Measurements from ENCODE around the gene PCOLCE2.
A peak's percentile ranks its signal among the peaks of the same experiment; 100 is the strongest.

The PCOLCE2 gene

DNA sequence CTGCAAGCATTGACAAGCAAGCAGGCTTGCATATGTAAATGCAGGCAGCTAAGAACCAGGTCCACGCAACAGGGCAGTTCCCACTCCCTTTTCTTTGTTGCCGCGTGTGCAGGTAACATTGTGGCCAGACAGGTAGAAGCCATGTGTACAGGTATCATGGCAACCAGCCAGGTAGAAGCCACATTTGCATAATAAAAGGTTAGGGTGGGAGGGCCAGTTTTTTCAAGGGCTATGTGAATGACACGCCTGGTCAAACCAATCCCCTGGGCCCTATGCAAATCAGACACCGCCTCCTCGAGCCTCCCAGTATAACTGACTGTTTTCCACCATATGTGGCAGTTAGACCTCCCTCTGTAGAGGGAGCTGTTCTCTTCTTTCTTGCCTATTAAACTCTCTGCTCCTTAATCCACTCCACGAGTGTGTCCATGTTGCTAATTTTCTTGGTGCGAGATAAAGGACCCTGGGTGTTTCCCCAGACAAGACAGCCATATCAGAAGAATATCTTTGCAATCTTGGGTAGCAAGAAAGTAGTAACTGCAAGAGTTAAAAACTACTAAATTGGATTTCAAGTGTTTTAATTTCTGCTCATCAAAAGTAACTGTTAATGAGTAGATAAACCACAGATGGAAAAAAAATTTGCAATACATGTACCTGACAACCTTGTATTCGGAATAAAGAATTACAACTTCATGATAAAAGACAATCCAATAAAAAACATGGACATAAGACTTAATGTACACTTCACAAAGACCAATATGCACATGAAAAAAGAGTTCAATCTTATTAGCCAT lies 21.8 kb downstream of the PCOLCE2 start:
- no peak for DNase-seq (ENCODE audit: low spot score)

DNA sequence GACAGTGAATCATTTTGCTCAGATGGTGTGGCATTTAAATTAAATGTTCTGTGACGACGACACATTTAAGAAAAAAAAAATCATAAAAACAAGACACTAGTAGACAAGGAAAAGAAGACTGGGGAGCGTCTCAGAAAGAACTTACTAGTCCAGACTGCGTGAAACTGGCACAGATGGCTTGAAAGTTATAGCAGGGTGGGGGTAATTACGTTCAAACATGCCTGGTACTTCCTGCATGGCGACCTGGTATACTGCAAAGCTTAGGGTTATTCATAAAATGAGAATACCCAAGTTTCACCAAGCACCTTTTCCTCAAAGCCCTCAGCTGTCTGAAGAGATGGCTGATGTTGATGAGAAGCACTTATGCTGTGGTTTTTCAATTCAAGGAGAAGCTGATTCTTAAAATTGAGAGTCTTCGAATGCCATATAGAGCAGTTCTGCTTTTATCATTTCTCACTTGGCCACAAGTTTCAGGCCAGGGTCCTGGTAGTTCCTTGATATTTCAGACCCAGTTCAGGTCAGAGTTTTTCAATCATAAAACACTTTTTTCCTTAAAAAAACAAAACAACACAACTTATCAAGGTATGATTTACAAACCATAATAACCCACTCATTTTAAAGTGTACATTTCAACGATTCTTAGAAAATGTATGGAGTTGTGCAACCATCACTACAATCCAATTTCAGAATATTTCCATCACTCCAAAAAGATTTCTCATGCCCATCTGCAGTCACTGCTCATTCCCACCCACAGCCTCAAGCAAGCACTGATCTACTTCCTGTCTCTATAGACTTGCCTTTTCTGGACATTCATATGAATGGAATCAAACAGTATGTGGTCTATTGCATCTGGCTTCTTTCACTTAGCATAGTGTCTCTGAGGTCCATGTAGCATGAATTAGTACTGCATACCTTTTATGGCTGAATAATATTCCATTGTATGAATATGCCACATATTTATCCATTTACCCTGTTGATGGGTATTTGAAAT lies 24.7 kb downstream of the PCOLCE2 start:
- DNase-seq (ENCODE audit: low spot score): no peak

DNA sequence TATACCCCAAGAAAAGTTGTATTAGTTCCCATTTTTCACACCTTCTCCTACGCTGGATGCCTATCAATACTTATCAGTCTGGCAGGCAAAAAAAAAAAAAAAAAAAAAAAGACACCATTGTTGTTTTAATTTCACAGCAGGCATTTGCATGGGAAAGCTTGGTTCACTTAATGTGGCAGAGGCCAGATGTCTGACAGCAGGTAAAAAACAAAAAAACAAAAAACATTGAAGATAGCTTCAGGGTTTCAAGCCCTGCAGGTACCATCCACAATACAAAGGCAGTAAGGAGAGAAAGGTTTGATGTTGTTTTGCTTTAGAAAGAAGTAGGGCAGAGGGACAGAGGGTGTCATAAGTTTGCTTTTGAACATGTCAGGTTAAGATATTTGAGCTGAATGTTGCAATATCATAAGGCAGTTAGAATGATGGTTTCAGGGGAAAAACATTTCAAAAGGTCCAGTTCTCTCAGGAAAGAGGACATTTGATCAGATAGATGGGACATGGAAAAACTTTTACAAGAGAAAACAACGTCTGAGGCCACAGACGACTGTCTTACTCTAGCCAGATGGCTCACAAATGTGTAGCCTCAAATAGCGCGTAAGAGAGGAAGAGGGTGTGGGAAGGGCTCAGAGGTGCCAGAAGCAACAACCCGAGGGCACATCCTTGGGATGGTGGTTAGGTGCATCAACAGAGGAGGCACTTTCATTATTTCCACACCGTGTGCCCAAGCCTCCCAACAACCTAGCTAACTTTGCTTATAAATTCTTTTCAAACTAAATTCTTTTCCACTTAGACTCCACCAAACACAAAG lies 25.7 kb downstream of the PCOLCE2 start:
- no peak for DNase-seq (ENCODE audit: low spot score)

DNA sequence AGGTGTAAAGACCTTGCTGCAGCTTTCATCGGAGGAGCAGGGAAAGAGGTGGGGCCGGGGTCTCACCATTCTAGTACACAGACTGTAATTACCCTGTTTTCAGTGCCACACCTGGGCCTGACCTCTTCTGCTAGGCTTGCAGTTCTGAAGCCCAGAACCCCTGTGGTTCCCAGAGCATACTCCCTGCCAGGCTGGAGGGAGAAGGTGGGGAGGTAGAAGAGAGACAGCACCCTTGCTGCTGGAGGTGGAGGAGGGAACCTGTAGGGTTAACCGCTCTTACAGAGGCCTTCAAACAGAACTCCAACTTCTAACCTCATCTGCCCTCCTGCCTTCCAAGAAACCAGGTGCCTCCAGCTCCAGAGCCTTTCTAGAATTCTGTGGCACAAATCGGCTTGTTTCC lies 27.0 kb downstream of the PCOLCE2 start:
- DNase-seq (ENCODE audit: low spot score): no peak

DNA sequence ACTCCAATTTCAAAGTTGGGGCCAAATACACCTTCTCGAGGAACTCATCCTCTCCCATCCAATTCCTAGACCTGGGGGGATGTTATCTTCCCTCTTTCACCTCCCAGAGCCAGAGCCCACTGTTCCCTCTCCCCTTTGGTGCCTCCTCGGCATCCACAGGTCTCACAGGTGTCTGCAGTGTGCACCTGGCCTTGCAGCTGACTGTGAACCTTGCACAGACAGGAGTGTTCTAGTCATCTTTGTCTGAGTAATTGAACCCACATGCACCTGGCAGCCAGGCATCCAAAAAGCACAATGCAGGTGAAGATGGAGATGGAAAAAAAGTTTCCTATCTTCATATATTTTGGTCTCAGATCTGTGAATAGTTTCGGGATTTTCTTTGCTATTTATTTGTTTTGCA lies 30.8 kb downstream of the PCOLCE2 start:
- no peak for DNase-seq (ENCODE audit: low spot score)

DNA sequence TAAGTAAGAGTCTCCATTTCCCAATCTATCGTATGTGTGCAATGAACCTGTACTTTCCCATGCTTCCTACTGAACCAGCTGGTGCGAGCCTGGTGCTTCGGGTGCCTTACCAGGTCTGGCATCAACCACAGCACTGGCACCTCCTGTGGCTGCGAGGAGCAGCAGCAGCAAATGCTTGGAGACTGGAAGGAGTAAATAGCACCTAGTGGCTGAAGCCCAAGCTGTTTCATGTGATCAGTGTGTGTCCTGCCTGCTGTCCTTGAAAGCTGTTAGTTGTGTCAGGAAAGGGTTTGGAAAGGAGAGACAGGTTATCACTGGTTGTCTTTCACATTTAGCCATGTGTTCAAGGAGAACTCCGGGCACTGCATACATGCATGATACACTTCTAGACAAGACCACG lies 31.8 kb downstream of the PCOLCE2 start:
- DNase-seq (ENCODE audit: low spot score): peak; percentile 21

DNA sequence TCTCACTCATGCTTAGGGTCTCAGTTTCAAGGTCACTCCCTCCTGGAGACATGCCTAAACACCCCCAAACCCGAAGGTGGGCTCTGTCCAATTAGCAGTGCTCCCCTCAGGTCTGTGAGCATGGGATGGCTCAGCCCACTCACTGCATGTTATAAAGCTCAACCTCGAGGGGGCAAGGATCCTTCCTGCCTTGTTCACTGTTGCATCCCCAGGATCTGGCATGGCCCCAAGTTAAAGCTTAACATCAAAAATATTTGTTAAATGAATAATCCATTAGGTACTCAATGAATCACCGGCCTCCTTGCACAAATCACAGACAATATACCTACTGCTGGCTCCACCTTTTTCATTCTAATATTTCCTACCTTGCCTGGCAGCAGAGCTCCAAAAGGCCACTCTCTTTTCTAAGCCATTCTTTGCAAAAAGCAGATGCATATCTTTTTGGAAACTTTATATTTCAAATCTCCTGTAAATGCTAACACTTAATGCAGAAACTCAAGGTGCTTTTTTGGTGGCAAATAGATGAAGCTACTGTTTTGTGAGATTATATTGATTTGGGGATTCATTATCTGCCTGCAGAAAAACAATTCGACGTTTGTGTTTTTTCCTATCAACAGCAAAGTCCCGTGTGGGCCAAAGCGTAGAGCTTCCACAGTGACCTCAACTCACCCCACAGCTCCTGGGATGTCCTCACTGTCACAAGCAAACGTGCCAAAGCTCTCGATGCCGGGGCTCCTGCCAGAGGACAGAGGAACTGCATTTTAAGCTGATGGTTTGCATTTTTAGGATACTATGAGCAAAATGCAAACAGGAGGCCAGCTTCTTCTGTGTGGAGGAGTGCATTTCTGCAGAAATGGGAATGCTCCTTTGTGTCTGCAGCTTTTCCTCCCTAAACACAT lies 35.4 kb downstream of the PCOLCE2 start:
- no peak for DNase-seq (ENCODE audit: low spot score)

DNA sequence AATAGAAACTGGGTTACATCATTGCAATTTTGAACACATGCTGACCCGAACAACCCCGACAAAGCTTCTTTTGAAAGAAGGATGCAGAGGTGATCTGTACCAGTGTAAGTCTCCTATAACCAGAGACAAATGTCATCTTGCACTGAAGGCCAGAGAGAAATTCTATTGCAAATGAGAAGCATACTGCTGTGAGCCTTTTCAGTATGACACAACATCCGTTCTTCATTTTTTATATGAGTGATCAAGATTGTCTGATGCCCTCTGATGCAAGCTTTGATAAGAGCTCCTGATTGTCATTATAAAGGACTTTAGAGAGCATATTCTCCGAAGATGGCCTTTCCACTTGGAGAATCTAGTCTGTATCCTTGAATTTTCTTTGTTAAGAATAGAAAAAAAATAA lies 36.9 kb downstream of the PCOLCE2 start:
- no peak for DNase-seq (ENCODE audit: low spot score)

DNA sequence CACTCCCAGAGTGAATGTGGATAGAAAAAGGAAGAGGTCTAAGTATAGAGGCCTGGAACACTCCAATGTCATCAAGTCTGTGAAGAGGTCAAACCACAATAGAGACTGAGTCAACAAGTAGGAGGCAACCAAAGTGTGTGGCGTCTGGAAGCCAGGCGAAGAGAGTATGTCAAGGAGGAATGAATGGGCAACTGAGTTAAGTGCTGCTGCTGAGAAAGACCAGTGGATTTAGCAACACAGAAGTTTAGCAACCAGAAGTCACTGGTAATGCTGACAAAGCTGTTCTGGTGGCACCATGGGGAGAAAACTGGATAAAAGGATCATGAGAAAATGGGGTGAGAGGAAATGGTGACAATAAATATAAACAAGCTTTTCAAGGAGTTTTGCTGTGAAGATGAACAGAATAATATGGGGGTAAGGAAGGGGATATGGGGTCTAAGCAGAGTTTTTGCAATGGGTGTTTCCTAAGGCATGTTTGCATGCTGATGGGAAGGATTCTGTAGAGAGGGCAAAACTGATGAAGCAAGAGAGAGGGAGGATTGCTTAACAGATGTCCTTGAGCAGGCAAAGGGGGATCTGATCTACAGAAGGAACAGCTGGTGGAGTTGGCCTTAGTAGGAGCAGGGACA lies 38.4 kb downstream of the PCOLCE2 start:
- no peak for DNase-seq (ENCODE audit: low spot score)

DNA sequence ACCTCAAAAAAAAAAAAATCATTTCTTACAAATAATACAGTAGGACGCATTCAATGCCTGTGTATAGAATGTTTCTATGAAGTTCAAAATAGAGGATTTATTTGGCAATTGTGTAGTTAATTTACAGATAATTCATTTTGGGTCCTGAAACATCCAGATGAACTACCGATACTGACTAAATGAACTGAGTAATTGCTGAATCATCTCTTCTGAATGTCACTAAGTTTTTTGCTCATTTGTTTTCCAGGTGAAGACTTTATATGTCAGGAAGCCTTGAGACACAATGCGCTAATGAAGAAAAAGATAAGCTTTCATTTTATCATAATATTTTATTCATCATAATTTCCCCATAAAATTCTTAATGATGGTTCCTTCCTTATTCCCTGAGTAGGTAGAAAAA lies 39.7 kb downstream of the PCOLCE2 start:
- no peak for DNase-seq (ENCODE audit: low spot score)

DNA sequence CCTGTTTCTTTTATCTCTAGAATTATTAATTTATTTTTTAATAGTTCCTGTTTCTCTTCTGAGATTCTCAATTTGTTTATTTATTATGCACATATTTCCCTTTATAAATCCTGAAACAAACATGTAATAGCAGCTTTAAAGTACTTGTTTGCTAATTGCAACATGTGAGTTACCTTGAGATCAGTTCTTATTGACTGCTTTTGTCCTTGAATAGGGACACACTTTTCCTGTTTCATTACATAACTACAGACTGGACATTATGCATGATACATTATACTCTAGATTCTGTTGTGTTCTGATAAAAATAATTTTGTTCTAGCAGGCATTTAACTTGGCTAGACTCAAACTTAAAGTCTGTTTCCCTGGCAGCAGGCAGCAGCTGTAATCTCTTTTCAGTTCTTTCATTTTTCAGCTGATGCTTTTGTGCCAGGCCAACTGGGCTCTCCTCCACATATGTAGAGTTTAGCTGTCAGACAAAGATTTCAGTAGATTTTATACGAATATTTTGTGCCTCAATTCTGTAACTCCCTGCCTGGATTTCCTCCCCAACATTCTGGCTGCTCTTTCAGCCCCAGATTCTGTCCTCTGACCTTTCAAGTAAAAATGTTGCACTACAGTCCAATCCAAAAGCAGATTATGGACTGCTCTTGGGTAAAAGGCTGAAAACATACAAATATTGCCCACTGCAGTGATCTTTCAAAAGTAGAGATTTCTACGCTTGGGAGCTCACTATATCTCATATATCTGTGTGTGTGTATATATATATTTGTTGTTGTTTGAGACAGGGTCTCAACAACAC lies 41.9 kb downstream of the PCOLCE2 start:
- no peak for DNase-seq (ENCODE audit: low spot score)

DNA sequence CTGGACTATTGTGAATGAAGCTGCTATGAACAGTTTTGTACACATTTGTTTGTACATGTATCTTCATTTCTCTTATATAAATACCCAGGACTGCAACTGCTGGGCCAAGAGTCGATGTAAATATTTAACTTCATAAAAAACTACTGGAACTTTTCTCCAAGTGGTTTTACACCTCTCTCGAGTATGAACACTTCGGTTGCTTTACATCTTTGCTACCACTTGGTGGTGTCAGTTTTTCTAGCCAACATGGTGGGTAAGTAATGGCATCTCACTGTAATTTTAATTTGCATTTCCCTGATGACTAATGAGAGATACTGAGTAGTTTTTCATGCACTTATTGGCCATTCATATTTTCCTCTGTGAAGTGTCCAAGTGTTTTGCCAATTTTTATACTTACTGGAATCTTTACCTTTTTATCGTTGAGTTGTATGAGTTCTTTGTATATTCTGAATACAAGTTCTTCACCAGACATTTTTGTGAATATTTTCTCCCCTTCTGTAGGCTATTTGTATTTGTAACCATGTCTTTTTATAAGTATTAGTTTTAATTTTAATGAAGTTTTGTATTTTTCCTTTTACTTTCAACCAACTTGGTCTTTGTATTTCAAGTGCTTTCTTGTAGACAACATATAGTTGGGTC lies 44.4 kb downstream of the PCOLCE2 start:
- no peak for DNase-seq (ENCODE audit: low spot score)

DNA sequence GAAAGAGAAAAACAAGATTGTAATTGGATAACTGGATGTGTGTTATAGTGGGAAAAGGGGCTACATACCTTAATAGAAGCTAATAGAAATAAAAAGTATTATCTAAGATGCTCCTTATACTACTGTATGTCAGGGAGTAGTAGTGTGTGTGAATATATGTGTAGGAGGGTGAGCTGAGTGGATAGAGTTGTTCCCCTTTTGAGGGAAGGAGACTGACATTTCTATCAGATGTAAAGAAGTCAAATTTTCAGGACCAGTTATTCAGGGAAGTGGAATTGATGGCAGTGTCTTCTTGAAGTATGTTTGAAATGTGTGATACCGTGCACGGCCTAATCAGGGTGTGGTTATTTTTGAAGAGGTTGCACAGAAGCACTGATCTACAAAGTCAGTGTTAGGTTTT lies 49.1 kb downstream of the PCOLCE2 start:
- DNase-seq (ENCODE audit: low spot score): no peak

DNA sequence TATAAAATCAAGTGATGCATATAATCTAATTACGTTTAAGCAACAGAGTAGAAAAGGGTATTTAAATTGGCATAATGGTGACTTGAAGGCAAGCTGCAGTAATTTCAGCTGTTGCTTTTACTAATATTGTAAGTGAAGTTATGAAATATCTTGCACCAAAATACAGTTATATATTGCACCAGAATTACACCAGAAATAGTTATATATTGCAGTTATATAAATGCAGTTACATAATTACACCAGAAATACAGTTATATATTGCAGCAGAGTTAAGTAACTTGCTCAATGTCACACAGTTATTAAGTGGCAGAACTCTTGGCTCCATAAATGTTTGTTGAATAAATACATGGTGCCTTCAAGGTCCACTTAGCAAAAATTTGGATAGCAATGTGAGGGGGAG lies 51.4 kb downstream of the PCOLCE2 start:
- no peak for DNase-seq (ENCODE audit: low spot score)

DNA sequence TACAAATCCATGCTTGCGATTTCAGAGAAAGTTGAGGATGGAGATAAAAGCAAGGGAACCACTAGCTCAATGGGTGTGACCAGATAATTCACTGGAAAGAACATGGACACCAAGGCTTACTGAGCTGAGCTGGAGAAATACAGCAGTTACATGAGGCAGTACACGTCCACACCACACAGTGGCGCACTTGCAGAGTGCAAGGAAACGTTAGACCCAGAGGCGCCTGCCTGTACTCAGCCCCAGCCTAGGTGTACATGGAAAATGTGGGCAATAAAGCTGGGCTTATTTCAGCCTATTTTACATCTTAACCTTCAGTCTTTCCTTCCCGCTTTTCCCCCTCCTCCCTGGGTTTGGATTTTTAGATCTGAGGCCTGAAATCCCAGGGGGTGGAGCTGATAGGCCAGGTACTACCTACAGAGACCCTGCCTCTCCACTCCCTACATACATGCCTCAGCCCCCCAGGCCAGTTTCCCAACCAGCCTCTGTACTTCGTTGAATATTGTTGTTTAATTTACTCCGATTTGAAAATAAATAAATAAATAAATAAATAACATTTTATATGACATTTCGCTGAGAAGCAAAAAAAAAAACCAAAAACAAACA lies 60.1 kb downstream of the PCOLCE2 start:
- peak; percentile 71 for DNase-seq (ENCODE audit: low spot score)

DNA sequence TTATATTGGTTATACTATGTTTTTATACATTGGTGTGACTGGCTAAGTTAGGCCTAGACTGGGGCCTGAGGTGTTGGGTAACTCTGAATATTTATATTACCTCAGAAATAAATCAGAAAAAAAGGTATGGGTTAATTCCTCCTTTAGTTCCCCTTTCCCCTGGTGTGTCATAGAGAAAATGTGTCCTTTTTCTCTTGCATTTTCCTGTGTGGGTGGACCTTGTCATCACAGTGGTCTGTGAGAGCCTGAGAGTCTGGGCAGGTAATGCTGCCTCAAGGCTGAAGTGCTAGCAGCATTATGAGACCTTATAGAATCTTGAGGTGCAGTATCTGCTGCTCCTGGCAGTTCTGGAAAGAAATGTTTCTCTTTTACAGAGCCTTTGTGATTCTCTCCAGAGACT lies 69.7 kb downstream of the PCOLCE2 start:
- DNase-seq (ENCODE audit: low spot score): no peak

DNA sequence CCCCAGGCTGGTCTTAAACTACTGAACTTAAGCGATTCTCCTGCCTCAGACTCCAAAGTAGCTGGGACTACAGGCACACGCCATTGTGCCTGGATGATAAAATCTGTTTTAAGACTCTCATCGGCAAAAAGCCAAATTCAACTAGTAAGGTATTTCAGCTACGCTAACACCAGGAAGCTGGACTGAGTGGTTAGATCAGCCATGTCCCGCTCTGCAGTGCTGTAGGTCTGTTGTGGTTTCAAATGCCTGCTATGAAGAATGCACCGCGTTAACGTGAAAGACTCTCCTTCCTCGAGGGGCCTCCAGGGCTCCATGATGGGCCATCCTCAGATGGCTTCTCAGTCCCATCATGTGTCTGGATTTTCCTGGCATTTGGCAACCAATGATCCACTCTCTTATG lies 70.2 kb downstream of the PCOLCE2 start:
- DNase-seq (ENCODE audit: low spot score): no peak

DNA sequence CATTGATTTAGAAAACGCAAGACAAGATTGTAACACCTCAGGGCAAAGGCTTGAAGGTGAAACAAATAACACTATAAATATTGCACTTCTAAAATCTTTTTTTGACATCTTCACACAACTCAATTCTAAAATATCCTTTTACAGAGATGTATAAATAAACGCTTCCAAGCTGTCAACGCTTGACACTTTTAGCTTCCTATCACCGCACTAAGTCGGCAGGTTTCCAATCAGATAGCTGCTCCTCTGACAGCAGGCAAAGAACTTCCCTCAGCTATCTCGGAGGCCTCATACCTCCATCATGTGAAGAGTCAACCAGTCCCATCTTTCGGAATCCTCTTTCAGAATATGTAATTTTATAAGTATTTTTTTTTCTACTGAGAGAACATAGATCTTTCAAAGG lies 71.0 kb downstream of the PCOLCE2 start:
- no peak for DNase-seq (ENCODE audit: low spot score)

DNA sequence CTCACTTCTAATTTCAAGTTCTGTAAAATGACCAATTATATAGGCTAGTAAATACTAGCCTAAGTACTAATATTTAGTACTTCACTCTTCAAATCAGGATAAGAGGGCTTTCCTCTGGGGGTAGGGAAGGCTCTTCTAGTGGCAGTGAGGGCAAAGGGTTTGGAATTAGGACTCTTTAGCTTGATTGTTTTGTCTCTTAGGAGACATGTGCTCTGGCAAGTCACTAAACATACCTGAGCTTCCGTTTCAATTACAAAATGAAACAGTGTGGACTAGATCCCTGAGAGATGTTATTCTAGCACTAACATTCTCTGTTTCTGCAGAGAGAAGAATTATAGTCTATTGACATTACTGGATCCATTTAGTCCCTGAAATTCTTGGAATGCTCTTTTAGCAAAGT lies 71.5 kb downstream of the PCOLCE2 start:
- DNase-seq (ENCODE audit: low spot score): no peak

All from SK-N-DZ (cell line).